NCI-H1092 treated with DMSO at 0.1 percent for 48 hours (cell line): ENCODE measurements around the gene LUC7L.

Source experiments
- DNase-seq: peaks from one replicate; lab custom pipeline; 2025; lab: John Stamatoyannopoulos, UW

The LUC7L gene

DNA sequence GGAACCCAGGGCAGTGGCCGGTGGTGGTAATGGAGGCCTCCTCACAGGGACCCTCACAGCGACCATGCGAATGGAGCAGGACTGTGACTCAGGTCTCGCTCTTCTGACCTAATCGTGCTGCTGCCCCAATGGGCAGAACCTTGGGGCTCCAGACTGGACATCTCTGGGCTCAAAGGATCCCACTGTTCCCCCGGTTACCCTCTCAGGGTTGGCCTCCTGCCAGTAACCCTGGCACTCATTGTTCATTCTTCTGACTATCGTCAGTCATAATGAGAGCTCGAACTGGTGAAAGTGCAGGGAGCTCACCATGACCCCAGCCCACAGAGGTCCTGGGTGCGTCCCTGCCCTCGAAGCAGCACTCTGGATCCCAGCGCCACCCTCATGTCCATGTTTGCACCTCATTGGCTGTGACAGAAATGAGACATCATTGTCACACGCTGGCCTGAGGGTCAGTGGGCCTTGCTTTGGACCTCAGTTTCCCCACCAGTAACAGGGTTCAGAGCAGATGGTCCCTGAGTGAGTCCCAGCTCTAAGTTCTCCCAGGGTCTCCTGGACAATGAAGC, 86.8 kb downstream of the LUC7L start:
- no peak for DNase-seq

DNA sequence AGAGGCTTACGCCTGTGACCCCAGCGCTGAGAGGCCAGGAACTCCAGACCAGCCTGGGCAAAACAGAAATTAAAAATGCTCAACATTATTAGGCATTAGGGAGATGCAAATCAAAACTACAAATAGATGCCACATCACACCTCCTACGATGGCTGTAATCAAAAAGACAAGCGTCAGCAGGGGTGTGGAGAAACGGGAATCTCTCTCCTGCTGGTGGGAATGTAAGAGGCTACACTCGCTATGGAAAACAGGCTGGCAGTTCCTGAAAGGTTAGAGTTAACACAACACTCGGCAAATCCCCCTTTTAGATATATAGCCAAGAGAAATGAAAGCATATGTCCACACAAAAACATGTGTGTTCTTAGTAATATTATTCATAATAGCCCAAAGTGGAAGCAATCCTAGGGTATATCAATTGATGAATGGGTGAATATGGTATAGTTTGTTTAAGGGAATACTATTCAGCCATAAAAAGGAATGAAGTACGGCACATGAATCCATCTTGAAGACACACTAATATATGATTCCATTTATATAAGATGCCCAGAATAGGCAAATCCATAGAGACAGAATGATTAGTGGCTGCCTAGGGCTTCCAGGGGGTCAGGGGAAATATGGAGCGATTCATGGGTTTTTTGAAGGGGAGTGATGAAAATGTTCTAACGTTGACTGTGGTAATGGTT, 88.9 kb downstream of the LUC7L start:
- no peak for DNase-seq
